HepG2 (cell line): Measurements from ENCODE around the gene DNAJA2. TPM values are rescaled to one million over a fixed set of nuclear protein-coding genes. Genes with fewer than 3 reads are reported as not detected.

Experiments used
- ATAC-seq: fragments of 200-7000 bp; cut with Tn5 transposase; 3 replicates; pipeline ENCODE4 v1.9.1; 2020; ENCODE audit warnings: mild to moderate bottlenecking, moderate library complexity
- BruUV-seq: library from RNA; stranded (reverse); fragments of 400-500 nt; replicated peaks from 2 replicates; lab custom pipeline; 2021; lab: Mats Ljungman, UMichigan
- CTCF ChIA-PET: fragments of 300-600 bp; formaldehyde crosslinking; extraction: SDS; loops from one replicate; lab custom pipeline; 2021; ENCODE audit warnings: low total read pairs, inconsistent platforms, low intra/inter-chr PET ratio; lab: Yijun Ruan, JAX
- POLR2A ChIA-PET: fragments of 350-600 bp; sonication (Branson Sonifier 250); formaldehyde crosslinking; loops from one replicate; lab custom pipeline; 2020; ENCODE audit warnings: antibody characterized with exemption, inconsistent platforms; lab: Yijun Ruan, JAX
- DNase-seq: peaks from one replicate; pipeline ENCODE4 v3.0.0-alpha.2; 2015; ENCODE audit warnings: low spot score
- FAIRE-seq: peaks from 3 replicates; lab custom pipeline; 2011; peaks lifted over from hg19 to GRCh38; lab: Jason Lieb, UNC
- H2AFZ ChIP-seq: one replicate; pipeline ENCODE4 v1.6.1; 2011; ENCODE audit warnings: low read length, inconsistent platforms
- H3K27ac ChIP-seq: fragments of 300-600 bp; 3 replicates; pipeline ENCODE4 v1.8.0; 2011; ENCODE audit warnings: mixed run types, mild to moderate bottlenecking, mixed read lengths, low read length, inconsistent platforms; ENCODE audit not compliant: insufficient read depth; ENCODE audit errors: extremely low read length
- H3K27me3 ChIP-seq, 2 experiments: fragments of 200-600 bp in 1 of 2; 2 replicates in 1 of 2; 3 replicates in 1 of 2; pipeline versions ENCODE4 v1.6.0 to v1.8.0; 2011; ENCODE audit warnings: low read length in 2 of 2, mild to moderate bottlenecking in 2 of 2, moderate library complexity in 2 of 2, inconsistent platforms in 1 of 2; ENCODE audit not compliant: insufficient read depth in 2 of 2, control insufficient read depth in 1 of 2
- H3K36me3 ChIP-seq, 2 experiments: fragments of 200-600 bp in 1 of 2; replicated peaks in 1 of 2; 2 replicates in 1 of 2; 3 replicates in 1 of 2; pipeline versions ENCODE4 v1.5.1 to v1.8.0; 2011; ENCODE audit warnings: low read length in 2 of 2, inconsistent platforms in 1 of 2; ENCODE audit not compliant: insufficient read depth in 2 of 2, control insufficient read depth in 1 of 2
- H3K4me1 ChIP-seq: 2 replicates; pipeline ENCODE4 v1.5.1; 2012; ENCODE audit warnings: low read length, inconsistent platforms; ENCODE audit not compliant: insufficient read depth
- H3K4me2 ChIP-seq: 2 replicates; pipeline ENCODE4 v1.6.0; 2011; ENCODE audit warnings: low read depth, low read length, inconsistent platforms
- H3K4me3 ChIP-seq, 3 experiments: fragments of 200-600 bp in 1 of 3; sonication (generic), shearing (Covaris generic) in 1 of 3; replicated peaks in 1 of 3; 2 replicates each; pipeline ENCODE4 v1.5.1; 2011 to 2016; ENCODE audit warnings: low read length in 3 of 3, inconsistent platforms in 2 of 3, low read depth in 2 of 3, mild to moderate bottlenecking in 2 of 3, control low read depth in 1 of 3, mixed read lengths in 1 of 3; ENCODE audit not compliant: insufficient read depth in 1 of 3
- H3K79me2 ChIP-seq: one replicate; pipeline ENCODE4 v1.6.1; 2011; ENCODE audit warnings: low read length, inconsistent platforms; ENCODE audit not compliant: insufficient read depth
- H3K9ac ChIP-seq: 2 replicates; pipeline ENCODE4 v1.6.0; 2011; ENCODE audit warnings: mild to moderate bottlenecking, low read depth, low read length, inconsistent platforms; ENCODE audit not compliant: insufficient read depth
- H3K9me3 ChIP-seq: 2 replicates; pipeline ENCODE4 v1.5.1; 2012; ENCODE audit warnings: mild to moderate bottlenecking, low read length
- H4K20me1 ChIP-seq: 2 replicates; pipeline ENCODE4 v1.6.0; 2011; ENCODE audit warnings: inconsistent platforms, mild to moderate bottlenecking, low read length, moderate library complexity; ENCODE audit not compliant: insufficient read depth
- ARID2 ChIP-seq: sonication (generic); formaldehyde crosslinking; IDR thresholded peaks from 2 replicates; pipeline ENCODE4 v1.8.1; 2022; ENCODE audit warnings: mild to moderate bottlenecking, missing genetic modification reagents, borderline replicate concordance
- ATF1 ChIP-seq: IDR thresholded peaks from 2 replicates; pipeline ENCODE4 v1.6.1; 2016; ENCODE audit warnings: mild to moderate bottlenecking, control low read depth
- CEBPB ChIP-seq: IDR thresholded peaks from 2 replicates; pipeline ENCODE4 v1.6.1; 2011; ENCODE audit warnings: low read depth, low read length, improper control_type of control experiment, borderline replicate concordance
- FOXA3 ChIP-seq: IDR thresholded peaks from 2 replicates; pipeline ENCODE4 v1.6.1; 2016; ENCODE audit warnings: missing genetic modification reagents, missing compliant biosample characterization
- HNRNPH1 ChIP-seq: fragments of 200-400 bp; formaldehyde crosslinking; optimal IDR thresholded peaks from 2 replicates; pipeline ENCODE3; 2017; ENCODE audit warnings: mild to moderate bottlenecking, low read depth, low read length
- KDM1A ChIP-seq: IDR thresholded peaks from 2 replicates; pipeline ENCODE4 v1.6.1; 2016; ENCODE audit warnings: missing compliant biosample characterization
- MEIS2 ChIP-seq: sonication (generic); formaldehyde crosslinking; IDR thresholded peaks from 2 replicates; pipeline ENCODE4 v1.9.0; 2021; ENCODE audit warnings: mild to moderate bottlenecking, missing genetic modification reagents
- MYC ChIP-seq: sonication (generic); formaldehyde crosslinking; IDR thresholded peaks from 2 replicates; pipeline ENCODE4 v1.9.0; 2021; ENCODE audit warnings: missing genetic modification reagents, borderline replicate concordance
- NFE2L1 ChIP-seq: sonication (generic); formaldehyde crosslinking; IDR thresholded peaks from 2 replicates; pipeline ENCODE4 v1.4.0; 2020; ENCODE audit warnings: missing genetic modification reagents, mild to moderate bottlenecking, borderline replicate concordance
- SETDB1 ChIP-seq: sonication (generic); formaldehyde crosslinking; IDR thresholded peaks from 2 replicates; pipeline ENCODE4 v1.5.1; 2020; ENCODE audit warnings: missing genetic modification reagents, mild to moderate bottlenecking, borderline replicate concordance
- TCF7 ChIP-seq: sonication (generic); IDR thresholded peaks from 2 replicates; pipeline ENCODE4 v1.6.1; 2016; ENCODE audit warnings: antibody characterized with exemption, low read depth
- ZNF292 ChIP-seq: sonication (generic); formaldehyde crosslinking; IDR thresholded peaks from 2 replicates; pipeline ENCODE4 v1.8.1; 2022; ENCODE audit warnings: mild to moderate bottlenecking, low read depth, missing genetic modification reagents, borderline replicate concordance
- ZNF7 ChIP-seq: IDR thresholded peaks from 2 replicates; pipeline ENCODE4 v1.6.1; 2016; ENCODE audit warnings: missing biosample characterization, missing genetic modification reagents
- ZNF713 ChIP-seq: sonication (generic); formaldehyde crosslinking; IDR thresholded peaks from 2 replicates; pipeline ENCODE4 v1.4.0; 2020; ENCODE audit warnings: mild to moderate bottlenecking, missing genetic modification reagents
- ZNF773 ChIP-seq: sonication (generic); formaldehyde crosslinking; IDR thresholded peaks from 2 replicates; pipeline ENCODE4 v1.4.0; 2020; ENCODE audit warnings: missing genetic modification reagents, borderline replicate concordance
- WGBS: methylation state at CpG from one replicate; pipeline ENCODE4 v1.1.6; 2017; ENCODE audit warnings: low lambda C conversion rate; 5-methylcytosine and 5-hydroxymethylcytosine counted together
- in situ Hi-C: cut with HindIII; loops from 2 replicates; pipeline ENCODE4 v1.10.0; 2017; ENCODE audit warnings: low pct_unique_long_range_greater_than_20kb; ENCODE audit not compliant: extremely low pct_ligation_motif_present
- intact Hi-C: fragments of 100-400 bp; cut with micrococcal nuclease; formaldehyde crosslinking; loops from one replicate; pipeline ENCODE4 v1.10.0; 2022; ENCODE audit not compliant: unreplicated experiment
- polyA plus RNA-seq, 8 experiments: library from polyadenylated mRNA; depleted of rRNA in 3 of 8; stranded (reverse) in 7 of 8; unstranded in 1 of 8; fragments of >200 nt; fragmentation: Illumina TruSeq in 4 of 8; extraction: Trizol in 4 of 8; gene quantifications; 2 replicates each; pipeline versions ENCODE4 v1.2.1 to v1.2.3, GENCODE V29; 2011 to 2016; ENCODE audit warnings: low read depth in 4 of 8, missing spikeins in 1 of 8, mixed read lengths in 1 of 8; ENCODE audit not compliant: insufficient read depth in 1 of 8
- total RNA-seq, 5 experiments: library from RNA; depleted of rRNA; stranded (reverse); fragments of >200 nt; fragmentation: Illumina TruSeq; extraction: Trizol; gene quantifications; 2 replicates each; pipeline ENCODE4 v1.2.3, GENCODE V29; 2016; ENCODE audit warnings: low read depth in 1 of 5
- TF ChIP-seq, protein P1 (sequence below): sonication (generic); formaldehyde crosslinking; IDR thresholded peaks from 2 replicates; pipeline ENCODE4 v1.5.0; 2020; ENCODE audit warnings: missing genetic modification reagents
- TF ChIP-seq, protein P2 (sequence below): sonication (generic); formaldehyde crosslinking; IDR thresholded peaks from 2 replicates; pipeline ENCODE4 v1.5.1; 2020; ENCODE audit warnings: mild to moderate bottlenecking, moderate library complexity, missing genetic modification reagents

The DNAJA2 gene
- total and polyA plus RNA-seq, 2 of the 13 experiments (the other 11 are each of a cell fraction or from before 2014, with no cell fraction given) = 25.4 to 176 TPM

DNA sequence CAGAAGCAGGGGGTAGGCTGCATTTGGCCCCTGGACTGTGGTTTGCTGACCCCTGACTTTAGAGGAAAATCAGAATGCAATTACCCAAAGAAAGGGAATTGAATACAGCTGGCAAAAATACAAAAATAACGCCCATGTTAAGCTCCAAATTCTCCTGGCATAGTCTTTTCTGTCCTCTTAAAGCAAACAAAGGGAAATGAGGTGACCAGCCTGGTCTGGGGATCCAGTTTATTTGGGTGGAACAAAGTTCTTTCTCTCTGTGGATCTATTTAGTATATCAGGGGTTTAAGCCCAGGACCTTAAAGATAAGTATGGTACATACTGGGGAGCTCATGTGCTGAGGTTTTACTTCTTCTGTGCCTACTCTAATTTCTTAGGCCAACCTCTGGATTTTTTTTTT lies 23.5 kb downstream of the DNAJA2 start (continued):
- no peak for TF ChIP-seq ATF1 (CRISPR knock-in tag)
- TF ChIP-seq, all 625 proteins: peak for 0

DNA sequence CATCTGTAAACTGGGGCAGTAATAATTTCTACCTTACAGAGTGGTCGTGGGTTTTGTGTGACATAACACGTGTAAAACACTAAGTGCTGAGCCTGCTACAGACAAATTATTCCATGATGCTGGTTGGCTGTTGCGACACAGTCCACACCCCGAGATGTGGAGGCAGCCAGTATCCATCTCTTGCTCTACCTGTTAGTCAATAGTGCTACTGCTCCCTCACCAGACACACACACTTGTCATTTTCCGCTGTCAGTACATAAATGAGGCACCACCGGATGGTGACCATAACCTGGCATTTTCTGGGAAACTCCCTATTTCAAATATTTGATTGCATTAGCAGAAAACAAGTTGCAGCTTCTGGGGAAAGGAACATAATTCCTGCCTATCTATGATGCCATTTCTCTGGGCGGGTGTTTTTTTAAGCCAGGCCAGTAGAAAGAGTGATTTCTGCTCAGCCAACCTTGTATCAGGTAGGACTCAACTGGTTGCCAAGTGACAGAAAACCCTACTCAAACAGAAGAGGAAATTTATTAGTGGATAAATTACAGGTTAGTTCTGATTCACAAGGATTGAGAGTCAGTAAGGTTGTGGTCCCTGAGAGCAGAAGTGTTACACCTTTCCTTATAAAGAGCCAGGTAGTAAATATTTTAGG lies 24.1 kb downstream of the DNAJA2 start:
- Histone ChIP-seq H3K27ac (peak overlapping the region; percentile 56), H4K20me1 (no peaks in the 10 kb centered on the region), H3K36me3 (peaks cover 0 to 3% of the 10 kb centered on the region in 2 experiments; a peak in 1 of 5 replicates), H3K9ac (no peak overlapping the region), H3K27me3 (no peaks in the 10 kb centered on the region), H3K4me2 (peak overlapping the region; percentile 80; the same call in 1 of the 2 replicates), H3K4me3 (0 out of 6 replicates have a peak overlapping the region, but pooled peaks of 1 of the 3 experiments have one; percentile 47), H3K4me1 (peaks cover 34% of the 10 kb centered on the region), H3K9me3 (no peaks in the 10 kb centered on the region), H2AFZ (no peak overlapping the region), H3K79me2 (no peaks in the 10 kb centered on the region)
- 51% methylated on average over 7 of the region's 7 CpGs for WGBS
- in situ Hi-C loops (loop anchor here (5.0 to 10.0 kb wide), 3 partner anchors 68 to 1215 kb away; no protein-coding TSS in a partner anchor), intact Hi-C loops (loop anchor here (2.0 to 5.0 kb wide), 2 partner anchors 23 to 88 kb away; partner anchors contain the start of gene DNAJA2)
- FAIRE-seq (no peak), ATAC-seq (peak; percentile 10; the same call in 2 of the 3 replicates), DNase-seq (no peak)
- no TSS peak for BruUV-seq
- ChIA-PET CTCF (interaction anchor here (2.1 to 2.8 kb wide), 2 partner anchors 69 to 192 kb away, joined by 13 to 27 read pairs; no protein-coding TSS in a partner anchor), POLR2A (interaction anchor here (0.6 to 2.0 kb wide), 11 partner anchors 8 to 1216 kb away, joined by 3 to 20 read pairs (median 5); partner anchors contain the start of genes DNAJA2 and NETO2)
- TF ChIP-seq HNRNPH1 (no peak), MEIS2 (CRISPR knock-in tag) (no peak), SETDB1 (CRISPR knock-in tag) (no peak), MYC (CRISPR knock-in tag) (0 out of 2 replicates have a peak, but pooled peaks have one; percentile 2), ZNF773 (CRISPR knock-in tag) (no peak), ZNF713 (CRISPR knock-in tag) (peak; percentile 44; the same call in 1 of the 2 replicates), ZNF292 (CRISPR knock-in tag) (0 out of 2 replicates have a peak, but pooled peaks have one; percentile 6), KDM1A (CRISPR knock-in tag) (0 out of 2 replicates have a peak, but pooled peaks have one; percentile 25), NFE2L1 (CRISPR knock-in tag) (0 out of 2 replicates have a peak, but pooled peaks have one; percentile 44), ZNF7 (CRISPR knock-in tag) (peak; percentile 81; the same call in 1 of the 2 replicates), FOXA3 (CRISPR knock-in tag) (0 out of 2 replicates have a peak, but pooled peaks have one; percentile 8), ARID2 (no peak), CEBPB (peak; percentile 92), TCF7 (no peak)
- TF ChIP-seq, protein P1, sequence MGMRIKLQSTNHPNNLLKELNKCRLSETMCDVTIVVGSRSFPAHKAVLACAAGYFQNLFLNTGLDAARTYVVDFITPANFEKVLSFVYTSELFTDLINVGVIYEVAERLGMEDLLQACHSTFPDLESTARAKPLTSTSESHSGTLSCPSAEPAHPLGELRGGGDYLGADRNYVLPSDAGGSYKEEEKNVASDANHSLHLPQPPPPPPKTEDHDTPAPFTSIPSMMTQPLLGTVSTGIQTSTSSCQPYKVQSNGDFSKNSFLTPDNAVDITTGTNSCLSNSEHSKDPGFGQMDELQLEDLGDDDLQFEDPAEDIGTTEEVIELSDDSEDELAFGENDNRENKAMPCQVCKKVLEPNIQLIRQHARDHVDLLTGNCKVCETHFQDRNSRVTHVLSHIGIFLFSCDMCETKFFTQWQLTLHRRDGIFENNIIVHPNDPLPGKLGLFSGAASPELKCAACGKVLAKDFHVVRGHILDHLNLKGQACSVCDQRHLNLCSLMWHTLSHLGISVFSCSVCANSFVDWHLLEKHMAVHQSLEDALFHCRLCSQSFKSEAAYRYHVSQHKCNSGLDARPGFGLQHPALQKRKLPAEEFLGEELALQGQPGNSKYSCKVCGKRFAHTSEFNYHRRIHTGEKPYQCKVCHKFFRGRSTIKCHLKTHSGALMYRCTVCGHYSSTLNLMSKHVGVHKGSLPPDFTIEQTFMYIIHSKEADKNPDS (CRISPR knock-in tag) = no peak
- TF ChIP-seq, protein P2, sequence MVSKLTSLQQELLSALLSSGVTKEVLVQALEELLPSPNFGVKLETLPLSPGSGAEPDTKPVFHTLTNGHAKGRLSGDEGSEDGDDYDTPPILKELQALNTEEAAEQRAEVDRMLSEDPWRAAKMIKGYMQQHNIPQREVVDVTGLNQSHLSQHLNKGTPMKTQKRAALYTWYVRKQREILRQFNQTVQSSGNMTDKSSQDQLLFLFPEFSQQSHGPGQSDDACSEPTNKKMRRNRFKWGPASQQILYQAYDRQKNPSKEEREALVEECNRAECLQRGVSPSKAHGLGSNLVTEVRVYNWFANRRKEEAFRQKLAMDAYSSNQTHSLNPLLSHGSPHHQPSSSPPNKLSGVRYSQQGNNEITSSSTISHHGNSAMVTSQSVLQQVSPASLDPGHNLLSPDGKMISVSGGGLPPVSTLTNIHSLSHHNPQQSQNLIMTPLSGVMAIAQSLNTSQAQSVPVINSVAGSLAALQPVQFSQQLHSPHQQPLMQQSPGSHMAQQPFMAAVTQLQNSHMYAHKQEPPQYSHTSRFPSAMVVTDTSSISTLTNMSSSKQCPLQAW (CRISPR knock-in tag) = 0 out of 2 replicates have a peak, but pooled peaks have one; percentile 33
